Lower leg skin (tissue), 4 donors: ENCODE results near the gene MAGI2. TPM values are rescaled to one million over a fixed set of nuclear protein-coding genes. Genes with fewer than 3 reads are reported as not detected.

Source experiments
- DNase-seq, 2 donors: peaks; one replicate each; pipeline ENCODE4 v3.0.0-alpha.2; 2019; ENCODE audit warnings: low spot score in 2 of 2
- H3K4me3 ChIP-seq: fragments of 200-600 bp; sonication (generic); 2 replicates; pipeline ENCODE4 v1.5.1; 2017; ENCODE audit warnings: mild to moderate bottlenecking, low read depth; ENCODE audit not compliant: poor library complexity, severe bottlenecking
- POLR2A ChIP-seq, 2 donors: fragments of 450-650 bp; IDR thresholded peaks; one replicate each; pipeline ENCODE4 v1.6.1; 2016 to 2017; ENCODE audit warnings: antibody characterized with exemption in 2 of 2, mild to moderate bottlenecking in 1 of 2, moderate library complexity in 1 of 2
- WGBS, 2 donors: methylation state at CpG; one replicate each; pipeline ENCODE4 v1.1.5; 2018; 5-methylcytosine and 5-hydroxymethylcytosine counted together
- intact Hi-C: fragments of 100-400 bp; cut with DNase I; formaldehyde crosslinking; loops from one replicate; pipeline ENCODE4 v1.15.0; 2023; ENCODE audit warnings: low total_unique reads
- total RNA-seq, 4 donors: library from RNA; depleted of rRNA; stranded (reverse); fragments of >200 nt; gene quantifications; one replicate each; pipeline ENCODE4 v1.1.0, GENCODE V29; 2016
- TF ChIP-seq, protein P1 (sequence below), 3 donors: fragments of 450-650 bp; IDR thresholded peaks; one replicate each; pipeline ENCODE4 v1.5.1; 2016; ENCODE audit warnings: antibody characterized with exemption in 3 of 3, mild to moderate bottlenecking in 3 of 3, moderate library complexity in 2 of 3

Gene MAGI2
- total RNA-seq, 4 donors from 2014 or later, result 1.6 to 3.0 (median 2.1) TPM

GRCh38 chr7:78747592-78747991 is 705.9 kb downstream of the MAGI2 start:
- H3K4me3 ChIP-seq, result no peak overlapping the region
- WGBS, 2 donors, result 60 to 61% methylated on average over 3 of the region's 3 CpGs
- TF ChIP-seq POLR2A (IDR thresholded peaks at IDR 0.05), result no peak
- TF ChIP-seq, protein P1, sequence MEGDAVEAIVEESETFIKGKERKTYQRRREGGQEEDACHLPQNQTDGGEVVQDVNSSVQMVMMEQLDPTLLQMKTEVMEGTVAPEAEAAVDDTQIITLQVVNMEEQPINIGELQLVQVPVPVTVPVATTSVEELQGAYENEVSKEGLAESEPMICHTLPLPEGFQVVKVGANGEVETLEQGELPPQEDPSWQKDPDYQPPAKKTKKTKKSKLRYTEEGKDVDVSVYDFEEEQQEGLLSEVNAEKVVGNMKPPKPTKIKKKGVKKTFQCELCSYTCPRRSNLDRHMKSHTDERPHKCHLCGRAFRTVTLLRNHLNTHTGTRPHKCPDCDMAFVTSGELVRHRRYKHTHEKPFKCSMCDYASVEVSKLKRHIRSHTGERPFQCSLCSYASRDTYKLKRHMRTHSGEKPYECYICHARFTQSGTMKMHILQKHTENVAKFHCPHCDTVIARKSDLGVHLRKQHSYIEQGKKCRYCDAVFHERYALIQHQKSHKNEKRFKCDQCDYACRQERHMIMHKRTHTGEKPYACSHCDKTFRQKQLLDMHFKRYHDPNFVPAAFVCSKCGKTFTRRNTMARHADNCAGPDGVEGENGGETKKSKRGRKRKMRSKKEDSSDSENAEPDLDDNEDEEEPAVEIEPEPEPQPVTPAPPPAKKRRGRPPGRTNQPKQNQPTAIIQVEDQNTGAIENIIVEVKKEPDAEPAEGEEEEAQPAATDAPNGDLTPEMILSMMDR (IDR thresholded peaks at IDR 0.05), result no peak
- intact Hi-C loops, result no loop called here
- DNase-seq, result no peak

- WGBS, 2 donors, result 32 to 58% methylated on average over 2 of the region's 2 CpGs
- DNase-seq, result no peak
- no peak overlapping the region for H3K4me3 ChIP-seq
- TF ChIP-seq, protein P1 (IDR thresholded peaks at IDR 0.05), result no peak
- TF ChIP-seq POLR2A (IDR thresholded peaks at IDR 0.05), result no peak
- intact Hi-C loops, result no loop called here
Observed at GRCh38 chr7:78746301-78746700, 707.2 kb downstream of the MAGI2 start.

DNA sequence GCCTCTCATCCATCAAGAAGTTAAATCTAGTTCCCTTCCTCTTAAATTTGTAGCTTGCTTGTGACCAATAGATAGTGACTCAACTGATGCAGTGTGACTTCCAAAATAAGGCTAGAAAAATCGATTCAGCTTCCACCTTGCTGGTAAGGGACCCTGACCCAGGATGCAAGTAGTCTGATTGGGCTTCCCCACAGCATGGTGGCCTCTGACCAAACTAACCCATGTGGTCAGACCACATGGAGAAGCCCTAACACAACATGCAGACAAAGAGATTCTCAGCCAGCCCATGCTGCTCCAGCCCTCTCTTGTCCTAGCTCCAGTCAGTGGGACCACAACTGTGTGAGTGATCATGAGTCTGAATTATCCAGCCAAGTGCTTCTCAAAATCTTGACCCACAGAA is 710.8 kb downstream of the MAGI2 start:
- H3K4me3 ChIP-seq, result no peak overlapping the region
- TF ChIP-seq POLR2A (IDR thresholded peaks at IDR 0.05), result no peak
- TF ChIP-seq, protein P1 (IDR thresholded peaks at IDR 0.05), result no peak
- intact Hi-C loops, result no loop called here
- 78 to 83% methylated on average over 1 of the region's 1 CpG for WGBS, 2 donors
- no peak for DNase-seq

DNA sequence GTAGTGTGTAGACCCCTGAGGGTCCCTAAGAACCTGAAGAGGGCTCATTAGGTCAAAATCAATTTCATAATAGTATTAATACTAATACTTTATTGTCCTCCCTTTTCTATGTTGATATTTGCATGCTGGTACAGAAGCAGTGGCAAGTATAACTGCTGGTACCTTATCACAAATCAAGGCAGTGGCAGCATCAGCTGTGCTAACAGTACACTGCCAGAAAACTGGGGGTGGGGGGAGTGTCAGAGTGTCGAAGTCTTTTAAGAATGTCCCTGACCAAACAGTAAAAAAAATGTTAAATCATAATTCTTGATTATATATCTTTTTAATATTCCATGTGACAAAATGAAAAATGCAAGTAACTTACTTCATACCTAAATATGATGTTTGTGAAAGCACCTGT is 716.9 kb downstream of the MAGI2 start:
- no peak overlapping the region for H3K4me3 ChIP-seq
- intact Hi-C loops, result no loop called here
- WGBS, 2 donors, result 48 to 57% methylated on average over 1 of the region's 1 CpG
- DNase-seq, result no peak
- TF ChIP-seq POLR2A (IDR thresholded peaks at IDR 0.05), result no peak
- TF ChIP-seq, protein P1 (IDR thresholded peaks at IDR 0.05), result no peak

DNA sequence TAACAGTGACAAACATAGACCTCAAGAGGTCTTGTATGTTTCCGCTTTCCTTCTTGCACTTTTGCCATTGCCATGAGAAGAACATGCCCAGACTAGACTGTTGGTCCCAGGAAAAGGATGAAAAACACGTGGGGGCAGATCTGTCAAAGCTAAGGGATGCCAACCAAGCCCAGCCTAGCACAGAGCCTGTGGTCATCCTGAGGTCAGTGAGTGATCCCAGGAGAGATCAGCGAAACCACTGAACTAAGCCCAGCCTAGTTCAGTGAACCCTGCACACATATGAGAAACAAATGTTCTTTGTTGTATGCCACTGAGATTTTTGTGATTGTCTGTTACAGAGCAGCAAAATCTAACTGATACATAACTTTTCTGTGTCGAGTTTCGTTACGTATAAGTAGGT is 718.8 kb downstream of the MAGI2 start:
- DNase-seq, result no peak
- no peak overlapping the region for H3K4me3 ChIP-seq
- intact Hi-C loops, result no loop called here
- TF ChIP-seq, protein P1 (IDR thresholded peaks at IDR 0.05), result no peak
- no peak for TF ChIP-seq POLR2A (IDR thresholded peaks at IDR 0.05)
- WGBS, 2 donors, result 79 to 81% methylated on average over 6 of the region's 6 CpGs

GRCh38 chr7:78720066-78720465 is 733.4 kb downstream of the MAGI2 start:
- intact Hi-C loops, result no loop called here
- H3K4me3 ChIP-seq, result no peak overlapping the region
- no peak for DNase-seq
- TF ChIP-seq, protein P1 (IDR thresholded peaks at IDR 0.05), result no peak
- no peak for TF ChIP-seq POLR2A (IDR thresholded peaks at IDR 0.05)
